ENCODE results near the gene LARP1. TPM values are rescaled to one million over a fixed set of nuclear protein-coding genes. Genes with fewer than 3 reads are reported as not detected.

Gene LARP1
- total and polyA plus RNA-seq, 2 experiments from 2014 or later = 133 to 302 TPM

GRCh38 chr5:154834053-154834452 is 78.9 kb downstream of the LARP1 start:
- no peak overlapping the region for H3K27ac Mint-ChIP-seq
- Histone ChIP-seq H3K4me2 (no peak overlapping the region), H4K20me1 (replicated peaks; ENCODE audit: insufficient read depth) (no peaks in the 10 kb centered on the region; the same call in 1 of the 2 replicates), H3K9me2 (ENCODE audit: insufficient read depth) (no peaks in the 10 kb centered on the region), H3K4me3 (no peak overlapping the region), H3K27me3 (ENCODE audit: insufficient read depth) (no peaks in the 10 kb centered on the region), H3K36me3 (ENCODE audit: insufficient read depth) (peaks cover 3% of the 10 kb centered on the region; the same call in 1 of the 2 replicates), H2AFZ (no peak overlapping the region), H3K79me2 (replicated peaks; ENCODE audit: insufficient read depth) (no peaks in the 10 kb centered on the region), H3K27ac (ENCODE audit: low read depth) (no peak overlapping the region), H3K4me1 (ENCODE audit: insufficient read depth) (no peaks in the 10 kb centered on the region), H3F3A (replicated peaks; ENCODE audit: low read depth) (peaks cover 2% of the 10 kb centered on the region; the same call in 1 of the 2 replicates)
- TF ChIP-seq ZNF331 (CRISPR knock-in tag; IDR thresholded peaks at IDR 0.05; ENCODE audit: low read depth) = no peak
- no peak for TF ChIP-seq POLR2AphosphoS5 (IDR thresholded peaks at IDR 0.05; ENCODE audit: low read depth)
- TF ChIP-seq STAT1 (IDR thresholded peaks at IDR 0.05; ENCODE audit: unreplicated experiment) = no peak
- no peak for TF ChIP-seq REST (IDR thresholded peaks at IDR 0.05; ENCODE audit: unreplicated experiment)
- no peak for TF ChIP-seq CTCF (conservative IDR thresholded peaks at IDR 0.05; ENCODE audit: low read depth in 2 of 2)
- TF ChIP-seq ZNF462 (CRISPR knock-in tag; IDR thresholded peaks at IDR 0.05) = no peak
- TF ChIP-seq EZH2phosphoT487 (IDR thresholded peaks at IDR 0.05; ENCODE audit: unreplicated experiment) = no peak
- no peak for TF ChIP-seq EZH2 (IDR thresholded peaks at IDR 0.05; ENCODE audit: low read depth, unreplicated experiment)
- TF ChIP-seq CREB1 (CRISPR knock-in tag; IDR thresholded peaks at IDR 0.05; ENCODE audit: low read depth) = no peak
- no peak for TF ChIP-seq ETS1 (IDR thresholded peaks at IDR 0.05)
- TF ChIP-seq JUNB (IDR thresholded peaks at IDR 0.05; ENCODE audit: unreplicated experiment) = no peak
- no peak for TF ChIP-seq ZNF114 (CRISPR knock-in tag; IDR thresholded peaks at IDR 0.05)
- TF ChIP-seq NANOG (IDR thresholded peaks at IDR 0.05; ENCODE audit: borderline replicate concordance) = no peak
- peaks cover 16% of the 10 kb centered on the region for H3K36me3 Mint-ChIP-seq (ENCODE audit: low read depth)
- peaks cover 2% of the 10 kb centered on the region for H3K27me3 Mint-ChIP-seq (ENCODE audit: insufficient read depth, low read depth, poor library complexity)
- H3K4me3 Mint-ChIP-seq = no peak overlapping the region
- DNase-seq (ENCODE audit: low spot score) (no peak), ATAC-seq (no peak)
- no peaks in the 10 kb centered on the region for H3K9me3 Mint-ChIP-seq
- peaks cover 5% of the 10 kb centered on the region; the same call in 2 of the 3 replicates for H3K4me1 Mint-ChIP-seq

Measured in GM23338 (cell line).